SK-N-SH treated with all-trans-retinoic acid at 6 μM for 48 hours (cell line): ENCODE measurements around the gene METTL25.
A peak's percentile ranks its signal among the peaks of the same experiment; 100 is the strongest.

ENCODE experiments used
- ATAC-seq: fragments of 200-7000 bp; cut with Tn5 transposase; 3 replicates; pipeline ENCODE4 v1.9.1; 2020; ENCODE audit warnings: mild to moderate bottlenecking, moderate library complexity
- ARNTL ChIP-seq: fragments of 450-650 bp; formaldehyde crosslinking; IDR thresholded peaks from 2 replicates; pipeline ENCODE4 v1.5.0; 2020; ENCODE audit warnings: low read depth, mild to moderate bottlenecking, moderate library complexity, borderline replicate concordance
- BACH2 ChIP-seq: fragments of 250-450 bp; sonication (Bioruptor Pico); IDR thresholded peaks from 2 replicates; pipeline ENCODE4 v1.9.0; 2021; ENCODE audit warnings: mild to moderate bottlenecking, borderline replicate concordance
- CSRNP3 ChIP-seq: fragments of 250-450 bp; sonication (Bioruptor Pico); IDR thresholded peaks from 2 replicates; pipeline ENCODE4 v1.5.1; 2021; ENCODE audit warnings: mild to moderate bottlenecking, moderate library complexity
- ESRRG ChIP-seq: fragments of 250-450 bp; sonication (Bioruptor Pico); IDR thresholded peaks from 2 replicates; pipeline ENCODE4 v1.6.1; 2021; ENCODE audit warnings: mild to moderate bottlenecking
- GLIS3 ChIP-seq: fragments of 250-450 bp; sonication (Bioruptor Pico); IDR thresholded peaks from 2 replicates; pipeline ENCODE4 v1.5.0; 2020; ENCODE audit warnings: mild to moderate bottlenecking, moderate library complexity
- ISL1 ChIP-seq: fragments of 250-450 bp; sonication (Bioruptor Pico); IDR thresholded peaks from 2 replicates; pipeline ENCODE4 v2.1.2; 2022; ENCODE audit warnings: mild to moderate bottlenecking, moderate library complexity
- OSR1 ChIP-seq: fragments of 250-450 bp; sonication (Bioruptor Pico); IDR thresholded peaks from 2 replicates; pipeline ENCODE4 v1.8.0; 2022; ENCODE audit warnings: moderate library complexity, mild to moderate bottlenecking, inconsistent platforms
- POU6F1 ChIP-seq: fragments of 250-450 bp; sonication (Bioruptor Pico); IDR thresholded peaks from 2 replicates; pipeline ENCODE4 v1.8.0; 2021; ENCODE audit warnings: low read depth, mild to moderate bottlenecking, moderate library complexity, borderline replicate concordance
- PPARA ChIP-seq: fragments of 250-450 bp; sonication (Bioruptor Pico); IDR thresholded peaks from 2 replicates; pipeline ENCODE4 v1.5.0; 2020; ENCODE audit warnings: mild to moderate bottlenecking, borderline replicate concordance
- RARB ChIP-seq: fragments of 250-450 bp; sonication (Bioruptor Pico); IDR thresholded peaks from 2 replicates; pipeline ENCODE4 v1.8.0; 2021; ENCODE audit warnings: mild to moderate bottlenecking, moderate library complexity
- SNAI2 ChIP-seq: fragments of 250-450 bp; sonication (Bioruptor Pico); IDR thresholded peaks from 2 replicates; pipeline ENCODE4 v1.5.0; 2020; ENCODE audit warnings: mild to moderate bottlenecking, moderate library complexity
- TCF4 ChIP-seq: fragments of 250-450 bp; sonication (Bioruptor Pico); IDR thresholded peaks from 2 replicates; pipeline ENCODE4 v1.8.0; 2021; ENCODE audit warnings: mild to moderate bottlenecking, moderate library complexity, borderline replicate concordance
- TOX ChIP-seq: fragments of 250-450 bp; sonication (Bioruptor Pico); IDR thresholded peaks from 2 replicates; pipeline ENCODE4 v1.8.0; 2021; ENCODE audit warnings: mild to moderate bottlenecking, moderate library complexity, borderline replicate concordance
- TSHZ2 ChIP-seq: fragments of 250-450 bp; sonication (Bioruptor Pico); IDR thresholded peaks from 2 replicates; pipeline ENCODE4 v1.5.0; 2020; ENCODE audit warnings: mild to moderate bottlenecking, moderate library complexity
- ZFP3 ChIP-seq: fragments of 250-450 bp; sonication (Bioruptor Pico); IDR thresholded peaks from 2 replicates; pipeline ENCODE4 v1.5.0; 2020; ENCODE audit warnings: mild to moderate bottlenecking, moderate library complexity
- ZFP30 ChIP-seq: fragments of 450-650 bp; formaldehyde crosslinking; IDR thresholded peaks from 2 replicates; pipeline ENCODE4 v1.5.0; 2022; ENCODE audit warnings: mild to moderate bottlenecking, moderate library complexity
- ZNF565 ChIP-seq: fragments of 450-650 bp; formaldehyde crosslinking; conservative IDR thresholded peaks from 2 replicates; pipeline ENCODE4 v1.5.0; 2020; ENCODE audit warnings: low read depth, mild to moderate bottlenecking, moderate library complexity
- ZNF70 ChIP-seq: fragments of 450-650 bp; formaldehyde crosslinking; IDR thresholded peaks from 2 replicates; pipeline ENCODE4 v1.5.0; 2020; ENCODE audit warnings: mild to moderate bottlenecking, moderate library complexity

Gene METTL25

GRCh38 chr12:82363990-82364389 is 5.7 kb downstream of the METTL25 start:
- no peak for TF ChIP-seq ESRRG (CRISPR knock-in tag)
- no peak for TF ChIP-seq BACH2
- TF ChIP-seq SNAI2 (CRISPR knock-in tag), result no peak
- no peak for ATAC-seq

- peak; percentile 57; the same call in 2 of the 3 replicates for ATAC-seq
- TF ChIP-seq ZFP30 (CRISPR knock-in tag) (no peak), POU6F1 (CRISPR knock-in tag) (no peak), GLIS3 (no peak), PPARA (CRISPR knock-in tag) (no peak), BACH2 (no peak), CSRNP3 (no peak), ZNF70 (CRISPR knock-in tag) (no peak), TCF4 (CRISPR knock-in tag) (no peak), TSHZ2 (CRISPR knock-in tag) (no peak), OSR1 (CRISPR knock-in tag) (no peak), ISL1 (CRISPR knock-in tag) (no peak), ESRRG (CRISPR knock-in tag) (no peak)
Measured at GRCh38 chr12:82366197-82366596, 7.9 kb downstream of the METTL25 start.

- ATAC-seq, result no peak
- no peak for TF ChIP-seq ZFP3 (CRISPR knock-in tag)
- no peak for TF ChIP-seq GLIS3
- TF ChIP-seq TOX (CRISPR knock-in tag), result no peak
- TF ChIP-seq PPARA (CRISPR knock-in tag), result no peak
- no peak for TF ChIP-seq ZNF565
- TF ChIP-seq ZNF70 (CRISPR knock-in tag), result no peak
- no peak for TF ChIP-seq POU6F1 (CRISPR knock-in tag)
- no peak for TF ChIP-seq ARNTL (CRISPR knock-in tag)
Measured at GRCh38 chr12:82375201-82375600, 16.9 kb downstream of the METTL25 start.

GRCh38 chr12:82378997-82379396 is 20.7 kb downstream of the METTL25 start:
- TF ChIP-seq RARB (no peak), ARNTL (CRISPR knock-in tag) (no peak), ZFP3 (CRISPR knock-in tag) (no peak), ZNF70 (CRISPR knock-in tag) (no peak), CSRNP3 (no peak)
- ATAC-seq, result no peak
